ENCODE data around the gene MCOLN2. TPM values are rescaled to one million over a fixed set of nuclear protein-coding genes. Genes with fewer than 3 reads are reported as not detected.
"Not testable (repeated sequence)": the region's sequence is repeated elsewhere in the genome, so short reads cannot be mapped to it uniquely, and the experiment has no call there.

The MCOLN2 gene
- total RNA-seq, 1 donor from 2014 or later, result 0.11 TPM

DNA sequence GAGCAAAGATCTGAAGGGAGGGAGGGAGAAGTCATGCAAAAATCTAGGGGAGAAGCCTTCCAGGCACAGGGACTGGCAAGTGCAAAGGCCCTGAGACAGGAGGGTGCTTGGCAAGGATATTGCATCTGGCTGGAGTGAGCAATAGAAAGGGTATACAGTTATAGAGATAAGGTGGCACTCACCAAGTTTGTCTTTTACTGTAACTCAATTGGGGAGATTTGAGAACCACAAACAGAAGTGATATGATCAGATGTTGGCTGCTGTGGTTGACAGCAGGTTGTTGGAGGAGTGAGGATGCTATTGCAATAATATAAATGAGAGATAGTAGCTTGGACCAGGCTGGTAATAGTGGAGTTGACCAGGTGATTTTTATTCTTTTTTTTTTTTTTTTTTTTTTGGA is 25.8 kb upstream of the MCOLN2 start:
- Mint-ChIP-seq H3K4me1 (peaks cover 15% of the 10 kb centered on the region), H3K36me3 (no peaks in the 10 kb centered on the region), H3K9me3 (no peaks in the 10 kb centered on the region), H3K4me3 (no peak overlapping the region), H3K27ac (no peak overlapping the region), H3K27me3 (ENCODE audit: insufficient read depth, low read depth) (no peaks in the 10 kb centered on the region)
- H3K9ac ChIP-seq, result no peak overlapping the region
- no peak overlapping the region for H3K27ac ChIP-seq
- no peaks in the 10 kb centered on the region for H4K20me1 ChIP-seq (ENCODE audit: low read depth)
- no peak overlapping the region for H2AFZ ChIP-seq (replicated peaks)
- H3K4me1 ChIP-seq, result no peaks in the 10 kb centered on the region
- no peaks in the 10 kb centered on the region for H3F3A ChIP-seq (ENCODE audit: low read depth)
- DNase-seq (ENCODE audit: low spot score), result no peak
- no peaks in the 10 kb centered on the region for H3K36me3 ChIP-seq
- H3K9me3 ChIP-seq (ENCODE audit: low read depth), result no peaks in the 10 kb centered on the region
- H3K27me3 ChIP-seq, result no peaks in the 10 kb centered on the region
- H3K4me3 ChIP-seq, result no peak overlapping the region
- no peaks in the 10 kb centered on the region for H3K79me2 ChIP-seq (ENCODE audit: low read depth)
- H3K4me2 ChIP-seq, result no peak overlapping the region
- no peak for TF ChIP-seq EZH2phosphoT487 (IDR thresholded peaks at IDR 0.05)
- TF ChIP-seq EZH2 (IDR thresholded peaks at IDR 0.05), result no peak
- TF ChIP-seq, protein P1, sequence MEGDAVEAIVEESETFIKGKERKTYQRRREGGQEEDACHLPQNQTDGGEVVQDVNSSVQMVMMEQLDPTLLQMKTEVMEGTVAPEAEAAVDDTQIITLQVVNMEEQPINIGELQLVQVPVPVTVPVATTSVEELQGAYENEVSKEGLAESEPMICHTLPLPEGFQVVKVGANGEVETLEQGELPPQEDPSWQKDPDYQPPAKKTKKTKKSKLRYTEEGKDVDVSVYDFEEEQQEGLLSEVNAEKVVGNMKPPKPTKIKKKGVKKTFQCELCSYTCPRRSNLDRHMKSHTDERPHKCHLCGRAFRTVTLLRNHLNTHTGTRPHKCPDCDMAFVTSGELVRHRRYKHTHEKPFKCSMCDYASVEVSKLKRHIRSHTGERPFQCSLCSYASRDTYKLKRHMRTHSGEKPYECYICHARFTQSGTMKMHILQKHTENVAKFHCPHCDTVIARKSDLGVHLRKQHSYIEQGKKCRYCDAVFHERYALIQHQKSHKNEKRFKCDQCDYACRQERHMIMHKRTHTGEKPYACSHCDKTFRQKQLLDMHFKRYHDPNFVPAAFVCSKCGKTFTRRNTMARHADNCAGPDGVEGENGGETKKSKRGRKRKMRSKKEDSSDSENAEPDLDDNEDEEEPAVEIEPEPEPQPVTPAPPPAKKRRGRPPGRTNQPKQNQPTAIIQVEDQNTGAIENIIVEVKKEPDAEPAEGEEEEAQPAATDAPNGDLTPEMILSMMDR (IDR thresholded peaks at IDR 0.05), result no peak

DNA sequence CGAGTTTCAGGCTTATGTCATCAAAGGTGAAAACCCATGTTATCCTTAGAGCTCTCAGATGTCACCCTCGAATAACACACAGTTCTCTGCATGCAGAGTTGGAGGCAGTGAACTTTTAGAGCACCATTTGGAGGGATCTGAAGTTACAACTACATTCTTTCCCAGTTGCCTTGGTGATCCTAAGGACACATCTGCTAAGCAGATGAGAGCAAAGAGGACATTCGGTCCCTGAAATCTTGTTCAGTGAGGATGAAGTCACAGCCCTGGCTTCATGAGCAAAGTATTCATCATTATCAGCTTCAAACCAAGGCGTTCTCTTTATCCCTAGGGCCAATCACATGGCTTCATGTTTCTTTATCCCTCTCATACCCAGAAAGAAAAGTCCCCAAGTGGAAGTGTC is 23.1 kb upstream of the MCOLN2 start:
- H2AFZ ChIP-seq (replicated peaks), result peak overlapping the region; percentile 57
- Mint-ChIP-seq H3K36me3 (no peaks in the 10 kb centered on the region), H3K9me3 (no peaks in the 10 kb centered on the region), H3K4me1 (peaks cover 15% of the 10 kb centered on the region), H3K27me3 (ENCODE audit: insufficient read depth, low read depth) (peaks cover 3% of the 10 kb centered on the region), H3K4me3 (no peak overlapping the region), H3K27ac (no peak overlapping the region)
- DNase-seq (ENCODE audit: low spot score), result no peak
- no peaks in the 10 kb centered on the region for H3K36me3 ChIP-seq
- no peaks in the 10 kb centered on the region for H3K27me3 ChIP-seq
- H3K79me2 ChIP-seq (ENCODE audit: low read depth), result no peaks in the 10 kb centered on the region
- H4K20me1 ChIP-seq (ENCODE audit: low read depth), result no peaks in the 10 kb centered on the region
- no peak overlapping the region for H3K4me2 ChIP-seq
- TF ChIP-seq EZH2phosphoT487 (IDR thresholded peaks at IDR 0.05) (no peak), EZH2 (IDR thresholded peaks at IDR 0.05) (no peak)
- no peaks in the 10 kb centered on the region for H3K9me3 ChIP-seq (ENCODE audit: low read depth)
- H3K4me1 ChIP-seq, result no peaks in the 10 kb centered on the region
- H3K27ac ChIP-seq, result no peak overlapping the region
- H3K9ac ChIP-seq, result no peak overlapping the region
- no peaks in the 10 kb centered on the region for H3F3A ChIP-seq (ENCODE audit: low read depth)
- H3K4me3 ChIP-seq, result no peak overlapping the region

DNA sequence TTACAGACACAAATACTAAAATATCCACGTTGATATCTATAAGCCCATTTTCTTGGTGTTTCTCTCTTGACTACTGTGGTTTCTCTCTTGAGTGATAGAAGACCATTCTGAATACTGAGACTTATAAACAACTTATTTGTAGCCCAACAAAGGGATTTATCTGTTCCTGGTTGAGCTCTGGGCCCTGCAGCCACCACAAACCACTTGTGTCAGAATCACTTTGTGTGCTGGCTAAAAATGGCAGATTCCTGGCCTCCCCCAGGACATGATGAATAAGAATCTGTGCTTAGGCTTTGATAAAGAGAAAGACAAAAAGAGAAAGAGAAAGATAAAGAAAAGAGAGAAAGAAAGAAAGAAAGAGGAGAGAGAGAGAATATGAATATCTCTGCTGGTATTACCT is 18.9 kb upstream of the MCOLN2 start:
- Mint-ChIP-seq H3K27ac (peak overlapping the region; percentile 15), H3K36me3 (no peaks in the 10 kb centered on the region), H3K27me3 (ENCODE audit: insufficient read depth, low read depth) (peaks cover 3% of the 10 kb centered on the region), H3K4me3 (no peak overlapping the region), H3K4me1 (peaks cover 14% of the 10 kb centered on the region), H3K9me3 (no peaks in the 10 kb centered on the region)
- Histone ChIP-seq H3F3A (ENCODE audit: low read depth) (no peaks in the 10 kb centered on the region), H3K4me1 (no peaks in the 10 kb centered on the region), H3K4me3 (no peak overlapping the region), H3K27me3 (no peaks in the 10 kb centered on the region), H3K9ac (no peak overlapping the region), H2AFZ (replicated peaks) (no peak overlapping the region), H3K27ac (no peak overlapping the region), H3K79me2 (ENCODE audit: low read depth) (no peaks in the 10 kb centered on the region), H3K36me3 (no peaks in the 10 kb centered on the region), H3K4me2 (no peak overlapping the region), H4K20me1 (ENCODE audit: low read depth) (no peaks in the 10 kb centered on the region), H3K9me3 (ENCODE audit: low read depth) (no peaks in the 10 kb centered on the region)
- no peak for DNase-seq (ENCODE audit: low spot score)
- TF ChIP-seq EZH2 (IDR thresholded peaks at IDR 0.05) (no peak), EZH2phosphoT487 (IDR thresholded peaks at IDR 0.05) (no peak)
- TF ChIP-seq, protein P1 (IDR thresholded peaks at IDR 0.05), result no peak

DNA sequence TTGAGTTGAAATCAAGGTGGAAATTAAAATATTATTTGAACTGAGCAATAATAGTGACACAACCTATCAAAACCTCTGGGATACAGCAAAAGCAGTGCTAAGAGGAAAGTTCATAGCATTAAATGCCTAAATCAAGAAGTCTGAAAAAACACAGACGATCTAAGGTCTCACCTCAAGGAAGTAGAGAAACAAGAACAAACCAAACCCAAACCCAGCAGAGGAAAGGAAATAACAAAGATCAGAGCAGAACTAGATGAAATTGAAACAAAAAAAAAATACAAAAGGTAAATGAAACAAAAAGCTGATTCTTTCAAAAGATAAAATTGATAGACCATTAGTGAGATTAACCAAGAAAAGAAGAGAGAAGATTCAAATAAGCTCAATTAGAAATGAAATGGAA is 8.7 kb upstream of the MCOLN2 start:
- H3K9me3 Mint-ChIP-seq, result peaks cover 15% of the 10 kb centered on the region
- H3K27ac Mint-ChIP-seq; DNase-seq (ENCODE audit: low spot score); H3K9me3 ChIP-seq (ENCODE audit: low read depth); H3K36me3 Mint-ChIP-seq; H3K4me3 ChIP-seq; H3K36me3 ChIP-seq; H3K27ac ChIP-seq; H3K27me3 Mint-ChIP-seq (ENCODE audit: insufficient read depth, low read depth); H3K4me1 ChIP-seq; H3K4me3 Mint-ChIP-seq; H2AFZ ChIP-seq (replicated peaks); H3K4me1 Mint-ChIP-seq; H3K79me2 ChIP-seq (ENCODE audit: low read depth); H4K20me1 ChIP-seq (ENCODE audit: low read depth); H3F3A ChIP-seq (ENCODE audit: low read depth); H3K4me2 ChIP-seq; H3K9ac ChIP-seq: not testable (repeated sequence)
- peaks cover 28% of the 10 kb centered on the region for H3K27me3 ChIP-seq

Data from neural progenitor cell (in vitro differentiated cells).